HCT116 (cell line): ENCODE measurements around the gene ATG10. TPM values are rescaled to one million over a fixed set of nuclear protein-coding genes. Genes with fewer than 3 reads are reported as not detected.

Experiments used
- ATAC-seq: fragments of 200-7000 bp; cut with Tn5 transposase; 2 replicates; pipeline ENCODE4 v1.9.1; 2020; ENCODE audit warnings: mild to moderate bottlenecking, moderate library complexity
- BruUV-seq: library from RNA; stranded (reverse); fragments of 400-500 nt; replicated peaks from 2 replicates; lab custom pipeline; 2021; lab: Mats Ljungman, UMichigan
- CTCF ChIA-PET: fragments of 300-600 bp; sonication (Branson Sonifier 250); formaldehyde crosslinking; loops from one replicate; lab custom pipeline; 2021; ENCODE audit warnings: antibody characterized with exemption; lab: Charles Lee
- POLR2A ChIA-PET: fragments of 300-600, 350-600 bp; sonication (Branson Sonifier 250); formaldehyde crosslinking; loops from one replicate; lab custom pipeline; 2021; ENCODE audit warnings: antibody characterized with exemption; lab: Charles Lee
- RAD21 ChIA-PET, 2 experiments: fragments of 300-600 bp; sonication (Branson Sonifier 250); formaldehyde crosslinking; loops; one replicate each; lab custom pipeline; 2023; ENCODE audit warnings: low total read pairs in 2 of 2; ENCODE audit not compliant: uncharacterized antibody in 2 of 2, unreplicated experiment in 2 of 2, low non-redundant PET in 1 of 2; lab: Charles Lee
- DNase-seq: peaks from one replicate; pipeline ENCODE4 v3.0.0-alpha.2; 2010; ENCODE audit warnings: low read depth, low spot score
- H2AFZ ChIP-seq: fragments of 200-600 bp; shearing (Covaris generic), sonication (generic); 2 replicates; pipeline ENCODE4 v1.6.1; 2017; ENCODE audit warnings: low read depth, mixed run types, mixed read lengths, antibody characterized with exemption, low read length; ENCODE audit not compliant: poor library complexity, severe bottlenecking
- H3K27ac ChIP-seq: 2 replicates; pipeline ENCODE4 v1.5.1; 2012; ENCODE audit warnings: low read depth, low read length
- H3K27me3 ChIP-seq: fragments of 200-600 bp; sonication (generic); 2 replicates; pipeline ENCODE4 v1.6.1; 2016; ENCODE audit warnings: mixed run types, low read length, mixed read lengths; ENCODE audit not compliant: insufficient read depth
- H3K36me3 ChIP-seq, 2 experiments: fragments of 200-500 bp in 1 of 2; fragments of 200-600 bp in 1 of 2; sonication (Bioruptor generic) in 1 of 2; sonication (generic) in 1 of 2; 2 replicates each; pipeline versions ENCODE4 v1.5.1 to v1.6.1; 2014 to 2016; ENCODE audit warnings: low read length in 2 of 2, inconsistent platforms in 1 of 2, mixed read lengths in 1 of 2, mixed run types in 1 of 2; ENCODE audit not compliant: insufficient read depth in 2 of 2, control insufficient read depth in 1 of 2
- H3K4me1 ChIP-seq, 2 experiments: fragments of 200-600 bp in 1 of 2; sonication (generic) in 1 of 2; 2 replicates each; pipeline versions ENCODE4 v1.5.1 to v1.6.1; 2012 to 2017; ENCODE audit warnings: low read length in 2 of 2, inconsistent platforms in 1 of 2, mild to moderate bottlenecking in 1 of 2, mixed read lengths in 1 of 2, mixed run types in 1 of 2, moderate library complexity in 1 of 2; ENCODE audit not compliant: insufficient read depth in 2 of 2, control insufficient read depth in 1 of 2
- H3K4me2 ChIP-seq: fragments of 200-600 bp; sonication (generic); 2 replicates; pipeline ENCODE4 v1.6.1; 2017; ENCODE audit warnings: mixed run types, low read length, mixed read lengths
- H3K4me3 ChIP-seq, 2 experiments: fragments of 200-600 bp in 1 of 2; sonication (generic) in 1 of 2; replicated peaks in 1 of 2; 2 replicates each; pipeline ENCODE4 v1.5.1; 2011 to 2016; ENCODE audit warnings: low read length in 2 of 2, control low read depth in 1 of 2, low read depth in 1 of 2, mild to moderate bottlenecking in 1 of 2, mixed read lengths in 1 of 2, mixed run types in 1 of 2
- H3K79me2 ChIP-seq: fragments of 200-600 bp; sonication (generic); 2 replicates; pipeline ENCODE4 v1.6.1; 2017; ENCODE audit warnings: mild to moderate bottlenecking, mixed run types, low read length, moderate library complexity, mixed read lengths; ENCODE audit not compliant: insufficient read depth
- H3K9ac ChIP-seq: fragments of 200-600 bp; sonication (generic); 2 replicates; pipeline ENCODE4 v1.6.1; 2016; ENCODE audit warnings: low read length, mixed read lengths
- H3K9me2 ChIP-seq: fragments of 200-600 bp; sonication (generic), shearing (Covaris generic); 2 replicates; pipeline ENCODE4 v1.6.1; 2017; ENCODE audit warnings: mixed run types, mild to moderate bottlenecking, moderate library complexity; ENCODE audit not compliant: insufficient read depth
- H3K9me3 ChIP-seq, 2 experiments: fragments of 200-500 bp in 1 of 2; fragments of 200-600 bp in 1 of 2; sonication (Bioruptor generic) in 1 of 2; sonication (generic) in 1 of 2; 2 replicates each; pipeline ENCODE4 v1.6.1; 2014 to 2017; ENCODE audit warnings: low read length in 2 of 2, mixed read lengths in 2 of 2, inconsistent platforms in 1 of 2, low read depth in 1 of 2, mild to moderate bottlenecking in 1 of 2, mixed run types in 1 of 2, moderate library complexity in 1 of 2; ENCODE audit not compliant: control insufficient read depth in 1 of 2, insufficient read depth in 1 of 2
- H4K20me1 ChIP-seq: fragments of 200-600 bp; sonication (generic), shearing (Covaris generic); 2 replicates; pipeline ENCODE4 v1.6.1; 2017; ENCODE audit warnings: mixed run types, mild to moderate bottlenecking, moderate library complexity; ENCODE audit not compliant: insufficient read depth
- CBX3 ChIP-seq: IDR thresholded peaks from 2 replicates; pipeline ENCODE4 v1.6.1; 2012; ENCODE audit warnings: low read depth
- CEBPB ChIP-seq: IDR thresholded peaks from 2 replicates; pipeline ENCODE4 v1.6.1; 2012; ENCODE audit warnings: low read depth
- CTCF ChIP-seq, 3 experiments: fragments of 200-600 bp in 1 of 3; sonication (generic) in 1 of 3; IDR thresholded peaks in 2 of 3; conservative IDR thresholded peaks in 1 of 3; 2 replicates each; pipeline ENCODE4 v1.5.1; 2012 to 2017; ENCODE audit warnings: low read depth in 2 of 3, low read length in 2 of 3, antibody characterized with exemption in 1 of 3, borderline replicate concordance in 1 of 3, control low read depth in 1 of 3, mild to moderate bottlenecking in 1 of 3, mixed read lengths in 1 of 3, mixed run types in 1 of 3, moderate library complexity in 1 of 3; ENCODE audit not compliant: insufficient read depth in 1 of 3
- EGR1 ChIP-seq: IDR thresholded peaks from 2 replicates; pipeline ENCODE4 v1.6.1; 2012; ENCODE audit warnings: low read depth
- ELF1 ChIP-seq: IDR thresholded peaks from 2 replicates; pipeline ENCODE4 v1.6.1; 2012; ENCODE audit warnings: low read depth, borderline replicate concordance
- EZH2 ChIP-seq: fragments of 200-600 bp; sonication (generic); IDR thresholded peaks from 2 replicates; pipeline ENCODE4 v1.6.1; 2017; ENCODE audit warnings: antibody characterized with exemption, mixed run types
- EZH2phosphoT487 ChIP-seq: fragments of 200-600 bp; IDR thresholded peaks from 2 replicates; pipeline ENCODE4 v1.6.1; 2018; ENCODE audit warnings: antibody characterized with exemption, borderline replicate concordance
- FOSL1 ChIP-seq: IDR thresholded peaks from 2 replicates; pipeline ENCODE4 v1.6.1; 2012; ENCODE audit warnings: low read depth
- JUND ChIP-seq: IDR thresholded peaks from 2 replicates; pipeline ENCODE4 v1.6.1; 2012
- POLR2AphosphoS5 ChIP-seq: IDR thresholded peaks from 2 replicates; pipeline ENCODE4 v1.6.1; 2011; ENCODE audit warnings: mild to moderate bottlenecking, low read depth, low read length, moderate library complexity
- SIN3A ChIP-seq: IDR thresholded peaks from 2 replicates; pipeline ENCODE4 v1.6.1; 2012; ENCODE audit warnings: low read depth
- SP1 ChIP-seq: IDR thresholded peaks from 2 replicates; pipeline ENCODE4 v1.6.1; 2012; ENCODE audit warnings: low read depth
- SRF ChIP-seq: IDR thresholded peaks from 2 replicates; pipeline ENCODE4 v1.6.1; 2012; ENCODE audit warnings: low read depth
- YY1 ChIP-seq: IDR thresholded peaks from 2 replicates; pipeline ENCODE4 v1.6.1; 2011; ENCODE audit warnings: low read length, low read depth, moderate library complexity, mild to moderate bottlenecking; ENCODE audit not compliant: insufficient replicate concordance; ENCODE audit errors: extremely low read depth
- ZBTB33 ChIP-seq: IDR thresholded peaks from 2 replicates; pipeline ENCODE4 v1.6.1; 2011; ENCODE audit warnings: mild to moderate bottlenecking, low read length, moderate library complexity; ENCODE audit not compliant: insufficient replicate concordance; ENCODE audit errors: extremely low read depth
- ZNF274 ChIP-seq: fragments of 200-500 bp; sonication (Bioruptor generic); IDR thresholded peaks from 2 replicates; pipeline ENCODE4 v1.6.1; 2014; ENCODE audit warnings: mild to moderate bottlenecking, low read depth, low read length, inconsistent platforms
- intact Hi-C: fragments of 100-400 bp; cut with micrococcal nuclease; formaldehyde crosslinking; loops from 2 replicates; pipeline ENCODE4 v1.10.0; 2022
- total RNA-seq: library from RNA; stranded (reverse); gene quantifications from one replicate; pipeline ENCODE4 v1.2.1, GENCODE V29; 2021; ENCODE audit not compliant: unreplicated experiment

Gene ATG10
- total RNA-seq, 1 experiment from 2014 or later = 9.4 TPM

- Histone ChIP-seq H3K36me3 (no peaks in the 10 kb centered on the region), H3K9ac (no peak overlapping the region), H3K9me2 (no peaks in the 10 kb centered on the region), H4K20me1 (no peaks in the 10 kb centered on the region), H3K27me3 (no peaks in the 10 kb centered on the region), H2AFZ (no peak overlapping the region), H3K9me3 (no peaks in the 10 kb centered on the region), H3K4me2 (no peak overlapping the region), H3K4me3 (no peak overlapping the region), H3K27ac (no peak overlapping the region), H3K79me2 (no peaks in the 10 kb centered on the region), H3K4me1 (no peaks in the 10 kb centered on the region)
- ChIA-PET RAD21 (interaction anchor here (0.5 to 1.5 kb wide), 5 partner anchors 15 to 414 kb away, joined by 3 to 4 read pairs (median 3); partner anchors contain the start of gene SSBP2 (in 1 of the 2)), POLR2A (interaction anchor here (0.9 to 1.0 kb wide), 3 partner anchors 113 to 414 kb away, joined by 4 to 5 read pairs (median 4); partner anchors contain the start of genes RPS23 and SSBP2), CTCF (interaction anchor here (0.6 to 3.5 kb wide), 25 partner anchors 12 to 863 kb away, joined by 3 to 41 read pairs (median 4); partner anchors contain the start of genes SSBP2 and ZCCHC9)
- DNase-seq (no peak), ATAC-seq (no peak)
- intact Hi-C loops = loop anchor here (2.0 to 5.0 kb wide), 3 partner anchors 58 to 863 kb away; partner anchors contain the start of genes SSBP2 and ZCCHC9
- TF ChIP-seq CEBPB (no peak), FOSL1 (no peak), EZH2 (no peak), CBX3 (no peak), SIN3A (no peak), EZH2phosphoT487 (no peak), YY1 (no peak), EGR1 (no peak), JUND (no peak), SRF (no peak), ZBTB33 (no peak), ZNF274 (no peak), POLR2AphosphoS5 (no peak), CTCF (IDR thresholded peaks at IDR 0.05 in 2 of 3, conservative IDR thresholded peaks at IDR 0.05 in 1 of 3; ENCODE audit: borderline replicate concordance in 1 of 3, insufficient read depth in 1 of 3, low read depth in 2 of 3, low read length in 2 of 3) (no peak), SP1 (no peak), ELF1 (no peak)
- BruUV-seq = no TSS peak
Observed at GRCh38 chr5:82164977-82165713, 193.3 kb downstream of the ATG10 start.
